Activated CD8-positive, alpha-beta T cell treated with anti-CD3 and anti-CD28 coated beads for 36 hours (primary cell): ENCODE measurements around the gene CUBN. TPM values are rescaled to one million over a fixed set of nuclear protein-coding genes. Genes with fewer than 3 reads are reported as not detected.

Source experiments
- ATAC-seq: fragments of 200-7000 bp; cut with Tn5 transposase; one replicate; pipeline ENCODE4 v1.10.0; 2021; ENCODE audit warnings: mild to moderate bottlenecking, moderate library complexity
- CTCF ChIA-PET: fragments of 350-600 bp; sonication (Branson Sonifier 250); formaldehyde crosslinking; loops from one replicate; lab custom pipeline; 2021; ENCODE audit warnings: antibody characterized with exemption; lab: Charles Lee
- POLR2A ChIA-PET: fragments of 350-600 bp; sonication (Branson Sonifier 250); formaldehyde crosslinking; loops from one replicate; lab custom pipeline; 2021; ENCODE audit warnings: antibody characterized with exemption; lab: Charles Lee
- DNase-seq: peaks from one replicate; pipeline ENCODE4 v3.0.0-alpha.2; 2020
- H3K27ac Mint-ChIP-seq: one replicate; pipeline ENCODE4 v1.8.0; 2021; ENCODE audit warnings: mild to moderate bottlenecking, mixed read lengths
- H3K27me3 Mint-ChIP-seq: one replicate; pipeline ENCODE4 v1.8.0; 2021; ENCODE audit warnings: mixed read lengths
- H3K36me3 Mint-ChIP-seq: one replicate; pipeline ENCODE4 v1.8.0; 2021; ENCODE audit warnings: low read depth, mixed read lengths
- H3K4me1 Mint-ChIP-seq: one replicate; pipeline ENCODE4 v1.8.0; 2021; ENCODE audit warnings: low read depth, mixed read lengths
- H3K4me3 Mint-ChIP-seq: one replicate; pipeline ENCODE4 v1.8.0; 2021; ENCODE audit warnings: mild to moderate bottlenecking, moderate library complexity, mixed read lengths
- H3K9me3 Mint-ChIP-seq: one replicate; pipeline ENCODE4 v1.8.0; 2021; ENCODE audit warnings: mixed read lengths
- intact Hi-C: fragments of 100-400 bp; cut with micrococcal nuclease; formaldehyde crosslinking; loops from one replicate; pipeline ENCODE4 v1.10.0; 2022
- total RNA-seq, 2 experiments: library from RNA; stranded (reverse); gene quantifications; one replicate each; pipeline ENCODE4 v1.2.3, GENCODE V29; 2021
- TF ChIP-seq, protein P1 (sequence below): fragments of 200-600 bp; IDR thresholded peaks from one replicate; pipeline ENCODE4 v1.8.0; 2022; ENCODE audit warnings: antibody characterized with exemption, mild to moderate bottlenecking

Gene CUBN
- total RNA-seq, 2 experiments from 2014 or later, result 0.38 to 0.65 TPM

DNA sequence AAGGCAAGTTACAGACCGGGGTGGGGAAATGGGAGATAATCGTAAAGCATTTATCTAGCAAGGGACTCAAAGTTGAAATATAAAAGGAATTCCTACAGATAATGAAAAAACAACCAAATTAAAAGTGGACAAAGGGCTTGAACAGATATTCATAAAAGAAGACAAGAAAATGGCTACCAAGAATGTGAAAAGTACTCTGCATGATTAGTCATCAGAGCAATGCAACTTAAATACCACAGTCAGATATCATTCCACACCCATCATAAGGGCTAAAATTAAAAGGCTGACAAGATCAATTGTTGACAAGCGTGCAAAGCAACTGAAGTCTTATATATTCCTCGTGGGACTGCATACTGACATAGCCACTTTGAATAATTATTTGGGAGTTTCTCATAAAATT, 187.7 kb downstream of the CUBN start:
- CTCF ChIA-PET, result no interaction called here
- peaks cover 3% of the 10 kb centered on the region for H3K36me3 Mint-ChIP-seq
- intact Hi-C loops, result no loop called here
- ATAC-seq (no peak), DNase-seq (no peak)
- no peaks in the 10 kb centered on the region for H3K9me3 Mint-ChIP-seq
- peaks cover 5% of the 10 kb centered on the region for H3K4me1 Mint-ChIP-seq
- no peak overlapping the region for H3K27ac Mint-ChIP-seq
- no peaks in the 10 kb centered on the region for H3K27me3 Mint-ChIP-seq
- no peak overlapping the region for H3K4me3 Mint-ChIP-seq
- POLR2A ChIA-PET, result no interaction called here
- TF ChIP-seq, protein P1, sequence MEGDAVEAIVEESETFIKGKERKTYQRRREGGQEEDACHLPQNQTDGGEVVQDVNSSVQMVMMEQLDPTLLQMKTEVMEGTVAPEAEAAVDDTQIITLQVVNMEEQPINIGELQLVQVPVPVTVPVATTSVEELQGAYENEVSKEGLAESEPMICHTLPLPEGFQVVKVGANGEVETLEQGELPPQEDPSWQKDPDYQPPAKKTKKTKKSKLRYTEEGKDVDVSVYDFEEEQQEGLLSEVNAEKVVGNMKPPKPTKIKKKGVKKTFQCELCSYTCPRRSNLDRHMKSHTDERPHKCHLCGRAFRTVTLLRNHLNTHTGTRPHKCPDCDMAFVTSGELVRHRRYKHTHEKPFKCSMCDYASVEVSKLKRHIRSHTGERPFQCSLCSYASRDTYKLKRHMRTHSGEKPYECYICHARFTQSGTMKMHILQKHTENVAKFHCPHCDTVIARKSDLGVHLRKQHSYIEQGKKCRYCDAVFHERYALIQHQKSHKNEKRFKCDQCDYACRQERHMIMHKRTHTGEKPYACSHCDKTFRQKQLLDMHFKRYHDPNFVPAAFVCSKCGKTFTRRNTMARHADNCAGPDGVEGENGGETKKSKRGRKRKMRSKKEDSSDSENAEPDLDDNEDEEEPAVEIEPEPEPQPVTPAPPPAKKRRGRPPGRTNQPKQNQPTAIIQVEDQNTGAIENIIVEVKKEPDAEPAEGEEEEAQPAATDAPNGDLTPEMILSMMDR, result no peak

DNA sequence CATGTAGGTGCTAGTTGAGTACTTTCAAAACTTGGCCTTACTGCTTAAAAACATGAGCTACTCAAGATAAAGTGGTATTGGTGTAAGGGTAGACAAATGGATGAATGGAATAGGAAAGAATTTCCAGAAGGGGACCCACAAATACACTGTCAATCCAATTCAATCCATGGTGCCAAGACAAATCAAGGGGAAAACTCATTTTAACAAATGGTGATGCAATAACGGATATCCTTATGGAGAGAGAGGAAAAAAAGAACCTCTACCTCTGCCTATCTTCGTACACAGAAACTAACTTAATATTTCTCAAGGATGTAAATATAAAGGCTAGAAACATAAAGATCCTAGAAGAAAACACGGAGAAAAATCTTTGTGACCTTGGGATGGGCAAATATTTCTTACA, 188.5 kb downstream of the CUBN start:
- intact Hi-C loops, result no loop called here
- CTCF ChIA-PET, result no interaction called here
- TF ChIP-seq, protein P1, result no peak
- no peak overlapping the region for H3K27ac Mint-ChIP-seq
- peaks cover 3% of the 10 kb centered on the region for H3K36me3 Mint-ChIP-seq
- POLR2A ChIA-PET, result no interaction called here
- no peak overlapping the region for H3K4me3 Mint-ChIP-seq
- ATAC-seq (no peak), DNase-seq (no peak)
- H3K9me3 Mint-ChIP-seq, result no peaks in the 10 kb centered on the region
- H3K4me1 Mint-ChIP-seq, result peaks cover 5% of the 10 kb centered on the region
- no peaks in the 10 kb centered on the region for H3K27me3 Mint-ChIP-seq

DNA sequence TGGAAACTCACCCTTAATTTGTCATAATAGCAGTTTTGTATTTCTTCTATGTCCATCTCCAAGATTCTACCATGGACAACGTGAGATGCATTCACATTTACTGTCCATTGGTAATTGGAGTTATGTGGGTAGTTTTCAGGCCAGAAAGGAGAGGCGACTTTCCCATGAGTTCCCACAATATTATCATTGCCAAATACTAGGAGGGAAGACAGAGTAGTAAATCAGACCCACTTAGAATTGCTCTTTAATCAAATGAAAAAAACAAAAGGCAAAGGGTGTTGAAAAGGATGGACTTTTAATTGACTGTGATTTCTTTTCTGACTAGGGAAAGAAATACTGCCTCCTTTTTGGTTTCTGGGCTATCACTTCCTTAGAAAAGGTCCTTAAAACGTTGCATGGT, 190.7 kb downstream of the CUBN start:
- no peak overlapping the region for H3K4me3 Mint-ChIP-seq
- DNase-seq (no peak), ATAC-seq (no peak)
- peaks cover 3% of the 10 kb centered on the region for H3K4me1 Mint-ChIP-seq
- CTCF ChIA-PET, result interaction anchor here (1.1 kb wide), 1 partner anchor 12 kb away, joined by 3 read pairs; no protein-coding TSS in a partner anchor
- H3K27me3 Mint-ChIP-seq, result no peaks in the 10 kb centered on the region
- no peaks in the 10 kb centered on the region for H3K9me3 Mint-ChIP-seq
- H3K36me3 Mint-ChIP-seq, result no peaks in the 10 kb centered on the region
- POLR2A ChIA-PET, result no interaction called here
- no peak overlapping the region for H3K27ac Mint-ChIP-seq
- intact Hi-C loops, result no loop called here
- TF ChIP-seq, protein P1, result no peak

DNA sequence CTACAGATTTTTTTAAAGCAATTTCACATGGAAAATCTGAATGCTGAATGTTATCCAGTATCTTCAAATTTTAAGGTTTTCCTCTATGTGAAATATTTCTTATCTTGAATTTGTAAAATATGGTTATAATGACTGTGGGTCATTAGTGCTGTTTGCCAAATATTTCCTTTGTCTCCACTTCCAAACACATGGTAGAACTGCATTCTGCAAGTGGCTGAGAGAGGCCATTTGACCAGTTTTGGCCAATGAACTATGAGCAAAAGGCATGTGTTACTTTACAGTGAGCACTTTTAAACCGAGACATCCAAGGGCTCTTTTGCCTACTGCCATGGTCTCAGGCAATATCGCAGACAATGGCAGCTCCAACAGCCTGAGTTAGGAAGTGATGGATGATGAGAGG, 195.2 kb downstream of the CUBN start:
- TF ChIP-seq, protein P1, result no peak
- ChIA-PET POLR2A (interaction anchor here (1.4 kb wide), 1 partner anchor 42 kb away, joined by 3 read pairs; no protein-coding TSS in a partner anchor), CTCF (no interaction called here)
- peaks cover 4% of the 10 kb centered on the region for H3K4me1 Mint-ChIP-seq
- ATAC-seq (no peak), DNase-seq (no peak)
- intact Hi-C loops, result no loop called here
- no peak overlapping the region for H3K4me3 Mint-ChIP-seq
- H3K27ac Mint-ChIP-seq, result no peak overlapping the region
- no peaks in the 10 kb centered on the region for H3K36me3 Mint-ChIP-seq
- H3K9me3 Mint-ChIP-seq, result no peaks in the 10 kb centered on the region
- H3K27me3 Mint-ChIP-seq, result no peaks in the 10 kb centered on the region

DNA sequence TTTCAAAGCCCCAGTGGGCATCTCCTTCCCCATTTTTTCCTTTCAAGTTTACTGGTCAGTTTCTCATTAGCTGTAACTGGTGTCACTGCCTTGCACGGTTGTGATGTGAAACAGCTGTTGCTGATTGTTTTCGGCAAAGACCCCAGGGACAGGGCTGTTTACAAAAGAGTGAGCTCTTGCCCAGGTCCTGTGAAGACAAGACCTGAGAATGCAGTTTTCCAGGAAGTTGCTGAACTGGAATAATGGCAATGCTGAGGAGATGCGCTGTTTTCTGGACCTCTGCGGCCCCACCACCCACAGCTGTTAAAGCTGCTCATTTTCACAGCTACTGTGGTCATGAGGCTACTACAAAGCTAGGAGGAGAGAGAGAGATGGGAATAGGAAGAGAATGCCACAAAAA, 195.8 kb downstream of the CUBN start:
- Mint-ChIP-seq H3K27me3 (no peaks in the 10 kb centered on the region), H3K4me3 (no peak overlapping the region), H3K27ac (no peak overlapping the region), H3K36me3 (no peaks in the 10 kb centered on the region), H3K9me3 (no peaks in the 10 kb centered on the region), H3K4me1 (peaks cover 4% of the 10 kb centered on the region)
- DNase-seq, result no peak
- CTCF ChIA-PET, result no interaction called here
- TF ChIP-seq, protein P1, result no peak
- intact Hi-C loops, result no loop called here
- no peak for ATAC-seq
- POLR2A ChIA-PET, result no interaction called here
